NCI-H128 (cell line): ENCODE results near the gene VCPKMT.
A peak's percentile ranks its signal among the peaks of the same experiment; 100 is the strongest.

Experiments
- DNase-seq: peaks from one replicate; lab custom pipeline; 2025; ENCODE audit not compliant: unreplicated experiment; lab: John Stamatoyannopoulos, UW

VCPKMT gene

DNA sequence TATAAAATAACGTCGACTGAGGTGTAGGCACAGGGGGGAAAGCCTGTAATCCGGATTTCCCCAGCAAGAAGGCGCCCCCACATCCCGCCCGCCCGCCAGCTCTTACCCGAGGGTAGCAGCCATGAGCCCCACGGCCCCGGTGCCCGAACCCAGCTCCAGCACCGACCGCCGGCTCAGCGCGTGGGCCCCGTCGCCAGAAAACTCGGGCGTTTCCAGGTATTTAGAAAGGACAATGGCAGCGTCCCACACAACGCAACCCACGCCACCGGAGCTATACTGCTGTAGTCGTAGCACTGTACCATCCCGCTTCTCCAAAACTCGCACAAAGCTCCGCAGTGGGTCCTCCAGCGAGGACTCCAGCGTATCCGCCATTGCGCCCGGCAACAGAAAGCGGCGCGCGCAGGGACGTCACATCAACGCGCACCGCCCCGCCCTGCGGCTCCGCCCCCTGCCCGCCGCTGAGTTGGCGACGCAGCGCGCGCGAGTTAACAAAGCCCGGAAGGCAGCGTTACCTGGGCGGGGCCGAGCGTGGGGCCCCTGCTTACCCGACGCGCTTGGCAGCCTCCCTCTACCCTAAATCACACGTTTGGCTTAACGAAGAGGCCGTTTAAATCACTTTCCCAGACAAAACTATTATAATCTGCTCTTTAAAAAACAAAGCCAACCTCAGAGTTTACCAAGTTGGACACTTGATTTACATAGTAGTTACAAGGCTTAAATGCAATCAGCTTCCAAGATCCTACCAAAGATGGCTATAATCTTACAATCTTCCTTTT is at the start of gene VCPKMT:
Gene VCPKMT (minus strand): TSS at position 392 of the 776 bp plus-strand sequence. CDS start 20 bp downstream, at position 372.
- DNase-seq = peak; percentile 91

DNA sequence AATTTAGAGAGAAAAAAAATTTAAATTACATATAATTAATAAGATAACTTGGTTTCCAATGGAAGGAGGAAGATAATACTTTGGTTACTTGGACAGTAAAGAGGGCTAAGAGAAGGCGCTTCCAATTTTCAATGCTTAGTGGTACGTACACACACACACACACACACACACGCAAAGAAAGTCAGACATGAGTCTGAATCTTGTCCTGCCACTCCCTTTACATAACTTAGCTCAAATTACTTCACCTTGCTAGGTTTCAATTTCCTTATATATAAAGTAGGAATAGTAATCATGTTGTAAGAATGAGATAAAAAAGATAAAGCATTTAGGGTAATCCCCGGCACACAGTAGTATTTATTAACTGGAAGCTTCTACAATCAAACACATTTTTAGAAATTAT is 39.7 kb upstream of the VCPKMT start:
- no peak for DNase-seq

DNA sequence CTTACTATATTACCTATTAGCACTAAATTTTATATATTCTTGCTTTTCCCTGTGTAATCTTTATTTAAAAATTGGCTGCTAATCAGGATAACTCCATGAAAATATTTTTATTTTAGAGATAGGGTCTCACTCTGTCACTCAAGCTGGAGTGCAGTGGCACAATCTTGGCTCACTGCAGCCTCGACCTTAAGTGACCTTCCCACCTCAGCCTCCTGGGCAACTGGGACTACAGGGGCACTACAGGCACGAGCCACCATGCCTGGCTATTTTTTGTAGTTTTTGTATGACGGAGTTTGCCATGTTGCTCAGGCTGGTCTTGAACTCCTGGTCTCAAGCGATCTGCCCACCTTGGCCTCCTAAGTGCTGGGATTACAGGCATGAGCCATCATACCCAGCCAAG is 32.4 kb upstream of the VCPKMT start:
- no peak for DNase-seq

DNA sequence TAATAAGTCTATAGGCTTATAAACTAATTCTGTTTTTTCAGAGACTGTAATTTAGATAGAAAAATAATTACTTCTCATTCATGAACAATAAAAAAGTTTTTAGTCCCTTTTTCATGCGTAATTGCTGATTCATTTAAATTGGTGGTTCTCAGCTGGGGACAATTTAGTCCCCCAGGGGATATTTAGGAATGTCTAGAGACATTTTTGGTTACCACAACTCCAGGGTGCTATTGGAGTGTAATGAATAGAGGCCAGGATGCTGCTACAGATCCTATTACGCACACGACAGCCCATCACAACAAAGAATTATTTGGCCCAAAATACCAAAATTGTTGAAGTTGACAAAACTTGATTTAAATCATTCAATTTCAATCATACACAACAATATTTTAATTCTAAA is 22.8 kb upstream of the VCPKMT start:
- no peak for DNase-seq

DNA sequence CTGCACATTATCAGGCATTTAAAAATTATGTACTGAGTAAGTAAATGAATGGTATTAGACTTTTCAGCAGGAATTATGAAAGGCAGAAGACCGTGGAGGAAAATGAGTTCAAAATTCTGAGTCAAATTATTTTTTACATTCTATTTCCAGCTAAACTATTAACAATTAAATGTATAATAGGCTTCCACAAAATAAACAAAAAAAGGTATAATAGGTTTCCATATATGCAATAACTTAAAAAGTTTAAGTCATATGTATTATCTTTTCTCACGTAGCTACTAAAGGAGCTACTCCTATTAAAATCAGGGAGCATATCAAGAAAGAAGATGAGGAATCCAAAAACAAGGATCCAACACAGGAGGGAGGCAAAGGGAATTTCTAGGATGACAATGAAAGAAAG is 11.4 kb upstream of the VCPKMT start:
- no peak for DNase-seq

DNA sequence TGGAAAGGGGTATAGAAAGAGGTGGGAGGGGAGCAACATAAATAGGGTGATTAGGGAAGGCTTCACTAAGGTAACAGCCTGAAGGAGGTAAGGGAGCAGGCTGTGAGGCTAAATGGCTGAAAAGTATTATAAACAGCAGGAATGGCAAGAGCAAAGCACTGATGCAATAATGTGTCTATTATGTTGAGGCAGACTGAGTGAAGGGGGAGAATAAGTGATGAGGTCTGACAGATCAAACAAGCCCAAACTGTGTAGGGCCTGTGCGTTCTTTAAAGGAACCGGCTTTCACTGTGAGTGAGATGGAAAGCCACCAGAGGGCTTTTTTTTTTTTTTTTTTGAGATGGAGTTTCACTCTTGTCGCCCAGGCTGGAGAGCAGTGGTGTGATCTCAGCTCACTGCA is 6.7 kb upstream of the VCPKMT start:
- no peak for DNase-seq

DNA sequence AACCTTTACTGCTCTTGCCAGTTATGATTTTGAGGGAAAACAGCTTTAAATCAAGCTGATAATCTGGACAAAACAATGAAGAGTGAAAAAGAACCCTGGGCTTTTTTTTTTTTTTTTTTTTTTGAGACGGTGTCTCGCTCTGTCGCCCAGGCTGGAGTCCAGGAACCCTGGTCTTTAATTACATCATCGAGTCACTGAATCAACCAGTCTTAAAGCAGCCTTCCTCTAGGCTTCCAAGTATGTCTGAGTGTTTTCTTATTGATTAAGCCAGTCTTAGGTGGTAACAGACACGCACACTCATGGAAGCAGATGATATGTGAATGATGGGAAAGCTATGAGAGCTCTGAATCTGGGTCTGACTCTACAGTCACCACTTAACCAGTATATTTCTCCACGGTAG is 5.9 kb upstream of the VCPKMT start:
- DNase-seq = no peak

DNA sequence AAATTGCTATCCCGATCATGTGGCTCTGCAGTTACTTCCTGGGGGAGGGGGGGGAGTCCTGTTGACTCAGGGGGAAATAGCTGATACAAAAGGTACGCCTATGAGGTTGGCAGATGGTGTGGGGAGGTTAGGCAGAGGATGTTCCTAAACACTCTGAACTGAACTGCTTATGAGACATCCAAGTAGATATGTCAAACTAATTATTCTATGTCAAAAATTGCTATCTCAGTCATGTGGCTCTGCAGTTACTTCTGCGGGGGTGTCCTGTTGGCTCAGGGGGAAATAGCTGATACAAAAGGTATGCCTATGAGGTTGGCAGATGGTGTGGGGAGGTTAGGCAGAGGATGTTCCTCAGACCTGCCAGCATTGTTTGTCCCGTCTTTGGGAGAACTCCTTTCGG is 5.1 kb upstream of the VCPKMT start:
- no peak for DNase-seq

DNA sequence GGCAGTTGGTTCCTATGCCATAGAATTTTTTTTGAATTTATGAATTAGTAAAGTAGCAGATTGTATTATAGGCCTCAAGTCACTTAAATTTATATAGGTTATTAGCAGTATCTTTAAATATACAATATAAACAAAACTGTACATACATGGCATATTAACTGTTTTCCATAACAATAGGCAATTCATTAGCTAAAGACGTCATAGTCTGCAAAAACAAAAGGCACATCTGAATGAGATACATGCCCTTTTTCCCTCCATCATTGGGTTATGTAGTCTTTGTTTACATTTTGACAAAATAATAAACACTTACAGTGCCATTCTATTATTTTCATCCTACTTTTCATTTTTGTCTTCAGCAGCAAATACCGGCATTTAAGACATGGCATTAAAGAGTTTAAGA is 1.1 kb upstream of the VCPKMT start:
- DNase-seq = no peak

DNA sequence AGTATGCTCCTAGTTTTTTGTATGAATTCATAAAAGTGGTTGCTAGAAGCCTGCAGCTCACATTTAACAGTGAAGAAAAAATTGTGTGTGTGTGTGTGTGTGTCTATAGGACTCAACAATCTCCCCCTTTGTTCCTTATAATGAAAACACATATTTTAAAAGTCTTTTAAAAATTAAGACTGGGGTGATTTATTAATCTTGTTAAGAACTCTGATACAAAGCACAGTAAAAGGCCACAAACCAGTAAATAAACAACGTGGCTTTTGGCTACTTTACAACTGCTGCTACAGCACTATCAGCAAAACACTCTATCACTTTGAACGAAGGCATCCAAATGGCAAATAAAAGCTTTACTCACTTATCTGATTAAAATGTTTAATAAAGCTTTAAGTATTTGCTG is 594 bp upstream of the VCPKMT start:
- DNase-seq = no peak

DNA sequence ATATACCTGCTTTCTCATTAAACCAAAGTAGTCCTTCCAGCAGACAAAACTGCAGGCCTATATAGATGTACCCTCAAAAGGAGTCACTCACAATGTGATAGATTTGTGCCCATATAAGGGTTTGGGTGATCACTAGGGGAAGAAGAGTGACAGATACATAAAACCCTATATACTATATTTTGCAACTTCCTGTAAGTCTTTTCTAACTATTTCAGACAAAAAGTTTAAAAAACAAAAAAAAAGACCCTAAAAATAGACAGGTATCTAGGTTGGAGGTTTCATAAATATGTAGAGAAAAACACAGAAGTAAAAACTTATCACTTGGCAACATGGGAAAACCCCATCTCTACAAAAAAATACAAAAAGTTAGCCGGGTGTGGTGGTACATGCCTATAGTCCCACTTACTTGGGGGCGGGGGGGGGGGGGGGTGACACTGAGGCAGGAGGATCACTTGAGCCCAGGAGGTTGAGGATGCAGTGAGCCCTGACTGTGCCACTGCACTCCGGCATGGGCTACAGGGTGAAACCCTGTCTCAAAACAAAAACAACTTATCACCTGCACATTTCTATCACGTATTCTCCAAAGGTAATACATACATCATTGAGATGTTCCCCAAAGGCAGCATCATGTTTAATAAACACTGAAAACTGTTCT is 2.9 kb downstream of the VCPKMT start:
- no peak for DNase-seq

DNA sequence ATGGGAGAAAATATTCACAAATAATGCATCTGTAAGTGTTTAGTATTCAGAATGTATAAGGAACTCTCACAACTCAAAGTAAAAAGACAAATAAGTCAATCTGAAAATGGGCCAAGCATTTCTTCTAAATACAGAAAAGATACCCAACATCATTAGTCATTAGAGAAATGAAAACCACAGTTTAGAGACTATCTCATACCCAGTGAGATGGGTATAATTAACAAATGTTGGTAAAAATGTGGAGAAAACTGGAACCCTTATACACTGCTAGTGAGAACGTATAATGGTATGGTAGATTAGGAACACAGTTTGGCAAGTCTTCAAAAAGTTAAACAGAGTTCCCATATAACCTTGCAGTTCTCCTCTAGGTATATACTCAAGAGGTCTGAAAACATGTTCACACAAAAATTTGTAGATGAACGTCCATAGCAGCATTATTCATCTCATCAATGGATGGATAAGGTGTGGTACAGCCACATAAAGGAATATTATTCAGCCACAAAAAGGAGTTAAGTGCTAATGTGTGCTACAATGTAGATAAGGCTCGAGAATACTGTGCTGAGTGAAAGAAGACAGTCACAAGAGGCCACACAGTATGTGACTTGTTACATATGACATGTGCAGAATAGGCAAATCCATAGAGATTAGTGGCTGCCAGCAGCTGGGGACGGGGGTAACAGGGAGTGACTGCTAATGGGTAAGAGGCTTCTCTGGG is 5.9 kb downstream of the VCPKMT start:
- DNase-seq = no peak

DNA sequence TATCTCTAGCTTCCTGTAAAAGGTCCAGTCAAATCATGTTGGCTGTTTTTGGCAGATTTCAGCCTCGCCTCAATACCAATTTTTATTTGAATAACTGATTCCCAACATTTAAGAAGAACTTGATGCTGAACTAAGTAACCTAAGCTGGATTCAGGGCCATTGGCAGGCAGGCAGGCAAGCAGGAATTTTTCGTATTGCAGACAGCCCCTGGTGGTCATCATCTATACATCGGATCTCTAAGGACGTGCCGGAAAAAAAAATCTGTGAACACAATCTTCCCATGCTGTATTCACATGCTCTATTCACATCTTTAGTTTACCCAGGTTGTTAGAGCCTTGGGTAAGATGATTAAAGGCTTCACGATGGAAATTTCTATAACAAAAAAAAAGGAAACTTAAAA is 7.0 kb downstream of the VCPKMT start:
- no peak for DNase-seq

DNA sequence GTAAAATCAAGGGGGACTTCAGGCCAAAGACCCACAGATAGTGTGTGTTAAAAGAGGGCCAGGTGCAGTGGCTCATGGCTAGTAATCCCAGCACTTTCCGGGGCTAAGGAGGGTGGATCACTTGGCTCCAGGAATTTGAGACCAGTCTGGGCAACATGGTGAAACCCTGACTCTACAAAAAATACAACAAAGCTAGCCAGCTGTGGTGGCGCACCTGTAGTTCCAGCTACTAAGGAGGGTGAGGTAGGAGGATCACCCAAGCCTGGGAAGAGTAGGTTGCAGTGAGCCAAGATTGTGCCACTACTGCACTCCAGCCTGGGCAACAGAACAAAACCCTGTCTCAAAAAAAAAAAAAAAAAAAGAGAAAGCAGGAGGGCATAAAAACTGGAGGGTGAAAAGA is 8.5 kb downstream of the VCPKMT start:
- no peak for DNase-seq

DNA sequence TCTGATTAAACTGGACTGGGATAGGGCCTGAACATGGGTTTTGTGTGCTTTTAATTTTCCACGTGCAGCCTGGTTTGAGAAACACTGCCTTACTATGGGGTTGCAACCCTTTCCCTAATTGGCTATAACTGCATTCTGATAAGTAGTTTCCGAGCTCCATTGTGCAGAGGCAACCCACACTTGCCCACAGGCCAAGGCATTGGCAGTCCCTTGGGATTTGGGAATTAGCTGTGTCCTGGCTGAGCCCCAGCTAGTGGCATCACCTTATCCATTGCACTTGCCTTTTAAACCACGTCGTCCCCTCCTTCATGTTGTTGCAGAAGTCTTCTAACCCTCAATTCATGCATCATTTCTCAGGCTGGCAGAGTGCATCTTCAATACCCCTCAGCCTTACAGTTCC is 10.2 kb downstream of the VCPKMT start:
- no peak for DNase-seq

DNA sequence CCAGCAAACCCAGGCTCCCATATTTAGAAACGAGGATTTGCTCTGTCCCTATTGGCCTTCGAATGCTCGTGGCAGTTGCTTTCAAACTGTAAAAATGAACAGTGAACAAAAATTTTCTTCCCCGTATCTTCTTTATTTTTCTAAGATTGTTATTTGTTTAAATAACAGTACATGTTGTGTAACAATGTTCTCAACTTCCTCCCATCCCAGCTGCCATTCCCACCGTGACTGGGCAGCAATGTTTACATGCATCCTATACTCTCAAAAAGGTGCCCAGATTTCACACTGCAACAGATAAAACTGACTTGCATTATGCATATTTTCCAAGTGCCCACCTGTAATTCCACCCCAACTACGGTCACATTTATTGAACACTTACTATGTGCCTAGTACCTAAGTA is 12.8 kb downstream of the VCPKMT start:
- DNase-seq = no peak

DNA sequence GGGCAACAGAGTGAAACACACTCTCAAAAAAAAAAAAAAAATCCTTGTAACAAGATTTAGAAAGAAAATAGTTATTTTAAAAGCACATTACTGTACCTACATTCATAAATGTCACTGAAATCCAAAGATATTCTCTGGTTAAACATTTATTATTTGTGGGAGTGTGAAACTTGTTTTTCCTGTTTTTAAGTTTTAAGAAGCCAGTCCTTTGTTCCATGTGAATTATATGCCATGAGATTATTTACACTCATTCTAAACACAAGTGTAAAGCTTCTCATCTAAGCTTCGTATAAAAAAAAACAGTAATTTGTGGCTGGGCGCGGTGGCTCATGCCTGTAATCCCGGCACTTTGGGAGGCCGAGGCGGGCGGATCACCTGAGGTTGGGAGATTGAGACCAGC is 15.0 kb downstream of the VCPKMT start:
- DNase-seq = no peak

DNA sequence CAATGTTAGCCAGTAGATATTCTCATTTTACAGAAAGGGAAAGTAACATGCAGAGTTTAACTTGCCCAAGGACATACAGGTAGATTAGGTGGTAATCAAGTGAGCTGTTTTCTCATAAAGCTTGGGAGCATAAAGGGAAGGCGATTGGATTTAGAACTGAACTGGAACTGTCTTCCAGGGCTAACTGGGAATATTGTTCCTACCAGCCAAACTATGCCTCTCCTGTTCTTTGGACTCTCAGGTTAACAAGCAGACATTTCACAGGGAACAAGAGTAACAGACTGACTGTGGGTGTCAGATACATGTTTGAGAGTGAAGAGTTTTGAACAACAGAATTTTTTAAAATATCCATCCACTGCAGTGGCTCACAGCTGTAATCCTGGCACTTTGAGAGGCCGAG is 15.6 kb downstream of the VCPKMT start:
- DNase-seq = no peak

DNA sequence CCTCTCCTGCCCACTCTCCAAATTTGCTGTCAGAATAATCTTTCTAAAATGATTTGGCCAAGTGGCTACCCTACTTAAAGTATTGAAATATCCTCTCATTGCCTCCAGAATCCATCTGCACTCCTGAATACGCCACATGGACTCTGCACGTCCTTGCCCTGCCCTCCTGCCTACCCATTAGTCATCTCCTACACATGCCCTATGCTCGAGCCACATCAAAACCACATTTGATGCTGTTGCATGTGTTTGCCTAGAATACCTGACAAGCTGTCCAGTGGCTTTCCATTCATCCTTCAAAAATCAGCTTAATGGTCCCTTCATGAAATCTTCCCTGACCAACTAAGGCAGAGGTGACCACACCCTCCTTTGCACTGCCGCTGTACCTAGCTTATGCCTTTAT is 17.0 kb downstream of the VCPKMT start:
- no peak for DNase-seq

DNA sequence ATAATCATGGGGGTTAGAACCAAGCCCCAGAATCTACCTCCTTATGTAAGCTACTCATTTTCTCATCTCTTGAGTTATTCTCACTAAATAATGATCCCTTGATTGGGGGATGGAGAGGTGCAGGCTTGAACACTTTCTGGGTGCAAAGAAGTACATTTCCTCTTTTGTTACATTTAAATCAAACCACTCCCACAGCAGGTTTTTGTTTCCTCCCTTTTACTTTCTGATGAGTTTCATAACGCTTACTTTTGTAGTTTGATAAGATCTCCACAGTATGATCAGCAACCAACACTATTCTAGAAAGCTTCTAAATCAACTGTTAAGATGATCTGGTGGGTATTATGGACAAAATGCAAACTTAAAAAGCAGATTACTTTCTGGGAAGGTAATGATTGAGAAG is 20.5 kb downstream of the VCPKMT start:
- DNase-seq = no peak

DNA sequence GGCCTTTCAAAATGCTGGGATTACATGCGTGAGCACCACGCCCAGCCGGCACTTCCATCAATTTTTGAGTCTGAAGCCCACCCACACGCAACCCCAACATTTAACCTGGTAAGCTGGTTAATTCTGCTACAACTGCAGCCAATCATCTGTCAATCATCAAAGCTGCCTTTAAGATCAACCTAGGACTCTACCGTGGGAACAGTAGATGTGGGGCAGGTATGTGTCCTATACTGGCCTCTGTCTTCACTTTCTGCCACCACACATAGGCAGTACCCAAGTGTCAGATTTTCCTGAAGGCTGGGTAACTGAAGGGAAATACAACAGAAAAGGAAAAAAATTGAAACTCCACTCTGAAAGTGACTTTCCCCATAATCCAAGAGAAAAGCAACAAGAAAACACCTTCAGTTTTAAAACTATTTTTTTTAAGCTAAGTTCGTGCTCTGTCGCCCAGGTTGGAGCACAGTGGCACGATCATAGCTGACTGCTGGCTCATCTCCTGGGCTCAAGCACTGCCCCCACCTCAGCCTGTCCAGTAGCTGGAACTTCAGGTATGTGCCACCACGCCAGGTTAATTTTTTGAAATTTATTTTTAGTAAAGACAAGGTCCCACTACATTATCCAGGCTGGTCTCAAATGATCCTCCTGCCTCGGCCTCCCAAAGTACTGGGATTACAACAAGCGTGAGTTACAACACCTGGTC is 22.2 kb downstream of the VCPKMT start:
- no peak for DNase-seq

DNA sequence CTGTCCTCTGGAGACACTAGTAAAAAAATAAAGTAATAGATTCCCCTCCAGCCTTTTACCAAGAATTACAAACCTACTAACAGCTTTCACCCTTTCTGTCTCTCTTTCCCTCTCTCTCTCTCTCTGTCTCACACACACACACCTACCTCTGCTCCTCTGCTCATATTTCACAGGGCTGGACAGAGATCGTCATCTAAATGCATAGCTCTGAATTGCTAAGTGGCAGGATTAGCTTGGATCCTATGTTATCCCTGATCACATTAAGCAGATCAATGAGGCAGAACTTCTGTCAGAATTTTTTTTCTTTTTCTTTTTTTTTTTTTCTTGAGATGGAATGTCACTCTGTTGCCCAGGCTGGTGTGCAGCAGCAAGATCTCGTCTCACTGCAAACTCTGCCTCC is 22.9 kb downstream of the VCPKMT start:
- DNase-seq = no peak
